ENCODE measurements around the gene SLC15A3.

The SLC15A3 gene

DNA sequence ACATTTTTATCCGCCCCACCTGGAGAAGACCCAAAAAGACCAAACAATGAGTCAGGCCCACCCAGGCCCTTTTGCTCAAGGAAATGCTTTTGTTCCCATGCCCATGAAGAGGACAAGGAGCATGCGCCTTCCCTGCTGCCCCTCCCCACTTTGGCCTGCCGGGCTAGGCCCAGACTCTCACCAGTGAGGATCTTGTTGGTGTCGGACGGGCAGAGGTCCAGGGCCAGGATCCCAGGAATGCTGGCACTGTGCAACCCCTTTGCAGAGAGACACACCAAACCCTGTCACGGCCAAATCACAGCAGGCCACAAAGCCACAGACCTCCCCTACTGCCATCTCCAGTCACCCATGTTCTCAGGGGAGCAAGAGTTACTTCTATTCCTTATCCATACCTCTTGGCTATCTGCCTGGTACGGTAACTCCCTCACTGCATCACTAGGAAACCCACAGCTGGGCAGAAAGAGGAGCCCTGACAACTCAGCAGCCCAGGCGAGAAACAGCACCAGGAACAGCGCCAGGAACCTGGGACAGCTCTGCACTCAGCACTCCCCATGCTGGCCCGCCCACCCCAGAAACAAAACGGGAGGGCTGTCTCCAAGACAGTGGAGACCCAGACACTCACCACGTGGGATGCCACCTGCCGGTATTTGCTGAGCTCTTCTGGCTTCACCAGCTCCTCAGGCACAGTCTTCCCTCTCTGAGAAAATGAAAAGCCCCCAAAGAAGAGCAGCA lies 51.1 kb downstream of the SLC15A3 start:
- H3K36me3 ChIP-seq (ENCODE audit: control insufficient read depth in 2 of 2, insufficient read depth in 1 of 2, low read length in 2 of 2), result peaks cover 15 to 89% of the 10 kb centered on the region in 2 experiments
- TF ChIP-seq, protein P1, sequence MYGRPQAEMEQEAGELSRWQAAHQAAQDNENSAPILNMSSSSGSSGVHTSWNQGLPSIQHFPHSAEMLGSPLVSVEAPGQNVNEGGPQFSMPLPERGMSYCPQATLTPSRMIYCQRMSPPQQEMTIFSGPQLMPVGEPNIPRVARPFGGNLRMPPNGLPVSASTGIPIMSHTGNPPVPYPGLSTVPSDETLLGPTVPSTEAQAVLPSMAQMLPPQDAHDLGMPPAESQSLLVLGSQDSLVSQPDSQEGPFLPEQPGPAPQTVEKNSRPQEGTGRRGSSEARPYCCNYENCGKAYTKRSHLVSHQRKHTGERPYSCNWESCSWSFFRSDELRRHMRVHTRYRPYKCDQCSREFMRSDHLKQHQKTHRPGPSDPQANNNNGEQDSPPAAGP (tag by site-specific recombination; IDR thresholded peaks at IDR 0.05), result no peak
- TF ChIP-seq, protein P2, sequence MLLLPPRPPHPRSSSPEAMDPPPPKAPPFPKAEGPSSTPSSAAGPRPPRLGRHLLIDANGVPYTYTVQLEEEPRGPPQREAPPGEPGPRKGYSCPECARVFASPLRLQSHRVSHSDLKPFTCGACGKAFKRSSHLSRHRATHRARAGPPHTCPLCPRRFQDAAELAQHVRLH (tag by site-specific recombination; IDR thresholded peaks at IDR 0.05), result no peak
- TF ChIP-seq, protein P3, sequence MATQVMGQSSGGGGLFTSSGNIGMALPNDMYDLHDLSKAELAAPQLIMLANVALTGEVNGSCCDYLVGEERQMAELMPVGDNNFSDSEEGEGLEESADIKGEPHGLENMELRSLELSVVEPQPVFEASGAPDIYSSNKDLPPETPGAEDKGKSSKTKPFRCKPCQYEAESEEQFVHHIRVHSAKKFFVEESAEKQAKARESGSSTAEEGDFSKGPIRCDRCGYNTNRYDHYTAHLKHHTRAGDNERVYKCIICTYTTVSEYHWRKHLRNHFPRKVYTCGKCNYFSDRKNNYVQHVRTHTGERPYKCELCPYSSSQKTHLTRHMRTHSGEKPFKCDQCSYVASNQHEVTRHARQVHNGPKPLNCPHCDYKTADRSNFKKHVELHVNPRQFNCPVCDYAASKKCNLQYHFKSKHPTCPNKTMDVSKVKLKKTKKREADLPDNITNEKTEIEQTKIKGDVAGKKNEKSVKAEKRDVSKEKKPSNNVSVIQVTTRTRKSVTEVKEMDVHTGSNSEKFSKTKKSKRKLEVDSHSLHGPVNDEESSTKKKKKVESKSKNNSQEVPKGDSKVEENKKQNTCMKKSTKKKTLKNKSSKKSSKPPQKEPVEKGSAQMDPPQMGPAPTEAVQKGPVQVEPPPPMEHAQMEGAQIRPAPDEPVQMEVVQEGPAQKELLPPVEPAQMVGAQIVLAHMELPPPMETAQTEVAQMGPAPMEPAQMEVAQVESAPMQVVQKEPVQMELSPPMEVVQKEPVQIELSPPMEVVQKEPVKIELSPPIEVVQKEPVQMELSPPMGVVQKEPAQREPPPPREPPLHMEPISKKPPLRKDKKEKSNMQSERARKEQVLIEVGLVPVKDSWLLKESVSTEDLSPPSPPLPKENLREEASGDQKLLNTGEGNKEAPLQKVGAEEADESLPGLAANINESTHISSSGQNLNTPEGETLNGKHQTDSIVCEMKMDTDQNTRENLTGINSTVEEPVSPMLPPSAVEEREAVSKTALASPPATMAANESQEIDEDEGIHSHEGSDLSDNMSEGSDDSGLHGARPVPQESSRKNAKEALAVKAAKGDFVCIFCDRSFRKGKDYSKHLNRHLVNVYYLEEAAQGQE (tag by site-specific recombination; IDR thresholded peaks at IDR 0.05), result peak; percentile 73
- TF ChIP-seq ZFP41 (tag by site-specific recombination; IDR thresholded peaks at IDR 0.05; ENCODE audit: borderline replicate concordance) (no peak), ZNF600 (tag by site-specific recombination; IDR thresholded peaks at IDR 0.05) (no peak), ZNF596 (tag by site-specific recombination; IDR thresholded peaks at IDR 0.05) (no peak)
- TF ChIP-seq, protein P4, sequence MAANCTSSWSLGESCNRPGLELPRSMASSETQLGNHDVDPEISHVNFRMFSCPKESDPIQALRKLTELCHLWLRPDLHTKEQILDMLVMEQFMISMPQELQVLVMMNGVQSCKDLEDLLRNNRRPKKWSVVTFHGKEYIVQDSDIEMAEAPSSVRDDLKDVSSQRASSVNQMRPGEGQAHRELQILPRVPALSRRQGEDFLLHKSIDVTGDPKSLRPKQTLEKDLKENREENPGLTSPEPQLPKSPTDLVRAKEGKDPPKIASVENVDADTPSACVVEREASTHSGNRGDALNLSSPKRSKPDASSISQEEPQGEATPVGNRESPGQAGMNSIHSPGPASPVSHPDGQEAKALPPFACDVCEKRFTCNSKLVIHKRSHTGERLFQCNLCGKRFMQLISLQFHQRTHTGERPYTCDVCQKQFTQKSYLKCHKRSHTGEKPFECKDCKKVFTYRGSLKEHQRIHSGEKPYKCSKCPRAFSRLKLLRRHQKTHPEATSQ (tag by site-specific recombination; IDR thresholded peaks at IDR 0.05), result no peak
- CTCF ChIA-PET, result interaction anchor here (0.8 to 6.3 kb wide), 7 partner anchors 15 to 286 kb away, joined by 3 to 78 read pairs (median 17); partner anchors contain the start of gene TMEM109
- H3K4me3 ChIP-seq (ENCODE audit: low read depth, low read length), result no peak overlapping the region
- no peak overlapping the region for H3K27ac ChIP-seq (ENCODE audit: extremely low read depth, low read depth, low read length)
- POLR2A ChIA-PET, result interaction anchor here (0.8 to 0.9 kb wide), 2 partner anchors 11 to 13 kb away, joined by 3 read pairs; partner anchors contain the start of gene TMEM109
- H3K4me1 ChIP-seq (ENCODE audit: control insufficient read depth, insufficient read depth, low read length), result no peaks in the 10 kb centered on the region; the same call in 1 of the 2 replicates
- H3K9me3 ChIP-seq (ENCODE audit: control insufficient read depth, insufficient read depth, low read depth, low read length), result no peaks in the 10 kb centered on the region

DNA sequence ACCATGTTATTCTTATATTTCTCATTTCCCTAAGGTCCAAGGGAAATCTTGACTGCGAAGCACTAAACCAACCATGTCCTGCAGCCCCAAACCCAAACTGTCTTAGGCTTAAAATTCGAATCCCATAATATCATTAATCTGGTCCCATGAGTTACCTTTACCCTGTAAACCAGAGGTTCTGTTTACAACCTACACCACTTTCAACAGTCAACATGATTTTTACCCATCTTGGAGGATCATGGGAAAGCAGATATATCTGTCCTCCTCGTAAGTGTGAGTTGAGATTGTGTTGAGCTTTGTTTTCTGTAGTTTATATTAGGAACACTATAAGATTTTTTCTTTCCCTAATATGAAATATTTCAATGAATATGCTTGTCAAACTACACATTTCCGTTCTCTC lies 52.0 kb downstream of the SLC15A3 start:
- Histone ChIP-seq H3K4me1 (ENCODE audit: control insufficient read depth, insufficient read depth, low read length) (no peaks in the 10 kb centered on the region; the same call in 1 of the 2 replicates), H3K36me3 (ENCODE audit: control insufficient read depth in 2 of 2, insufficient read depth in 1 of 2, low read length in 2 of 2) (peaks cover 15 to 98% of the 10 kb centered on the region in 2 experiments), H3K9me3 (ENCODE audit: control insufficient read depth, insufficient read depth, low read depth, low read length) (no peaks in the 10 kb centered on the region), H3K4me3 (ENCODE audit: low read depth, low read length) (no peak overlapping the region), H3K27ac (ENCODE audit: extremely low read depth, low read depth, low read length) (no peak overlapping the region)
- ChIA-PET POLR2A (interaction anchor here (0.6 kb wide), 1 partner anchor 14 kb away, joined by 4 read pairs; the partner anchor contains the start of gene TMEM109), CTCF (interaction anchor here (0.6 to 6.3 kb wide), 33 partner anchors 8 to 558 kb away, joined by 3 to 78 read pairs (median 4); partner anchors contain the start of genes TMEM109 and ZP1)
- TF ChIP-seq, protein P5, sequence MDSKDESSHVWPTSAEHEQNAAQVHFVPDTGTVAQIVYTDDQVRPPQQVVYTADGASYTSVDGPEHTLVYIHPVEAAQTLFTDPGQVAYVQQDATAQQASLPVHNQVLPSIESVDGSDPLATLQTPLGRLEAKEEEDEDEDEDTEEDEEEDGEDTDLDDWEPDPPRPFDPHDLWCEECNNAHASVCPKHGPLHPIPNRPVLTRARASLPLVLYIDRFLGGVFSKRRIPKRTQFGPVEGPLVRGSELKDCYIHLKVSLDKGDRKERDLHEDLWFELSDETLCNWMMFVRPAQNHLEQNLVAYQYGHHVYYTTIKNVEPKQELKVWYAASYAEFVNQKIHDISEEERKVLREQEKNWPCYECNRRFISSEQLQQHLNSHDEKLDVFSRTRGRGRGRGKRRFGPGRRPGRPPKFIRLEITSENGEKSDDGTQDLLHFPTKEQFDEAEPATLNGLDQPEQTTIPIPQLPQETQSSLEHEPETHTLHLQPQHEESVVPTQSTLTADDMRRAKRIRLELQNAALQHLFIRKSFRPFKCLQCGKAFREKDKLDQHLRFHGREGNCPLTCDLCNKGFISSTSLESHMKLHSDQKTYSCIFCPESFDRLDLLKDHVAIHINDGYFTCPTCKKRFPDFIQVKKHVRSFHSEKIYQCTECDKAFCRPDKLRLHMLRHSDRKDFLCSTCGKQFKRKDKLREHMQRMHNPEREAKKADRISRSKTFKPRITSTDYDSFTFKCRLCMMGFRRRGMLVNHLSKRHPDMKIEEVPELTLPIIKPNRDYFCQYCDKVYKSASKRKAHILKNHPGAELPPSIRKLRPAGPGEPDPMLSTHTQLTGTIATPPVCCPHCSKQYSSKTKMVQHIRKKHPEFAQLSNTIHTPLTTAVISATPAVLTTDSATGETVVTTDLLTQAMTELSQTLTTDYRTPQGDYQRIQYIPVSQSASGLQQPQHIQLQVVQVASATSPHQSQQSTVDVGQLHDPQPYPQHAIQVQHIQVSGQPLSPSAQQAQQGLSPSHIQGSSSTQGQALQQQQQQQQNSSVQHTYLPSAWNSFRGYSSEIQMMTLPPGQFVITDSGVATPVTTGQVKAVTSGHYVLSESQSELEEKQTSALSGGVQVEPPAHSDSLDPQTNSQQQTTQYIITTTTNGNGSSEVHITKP (tag by site-specific recombination; IDR thresholded peaks at IDR 0.05), result no peak
- no peak for TF ChIP-seq KLF16 (tag by site-specific recombination; IDR thresholded peaks at IDR 0.05)
- TF ChIP-seq, protein P6, sequence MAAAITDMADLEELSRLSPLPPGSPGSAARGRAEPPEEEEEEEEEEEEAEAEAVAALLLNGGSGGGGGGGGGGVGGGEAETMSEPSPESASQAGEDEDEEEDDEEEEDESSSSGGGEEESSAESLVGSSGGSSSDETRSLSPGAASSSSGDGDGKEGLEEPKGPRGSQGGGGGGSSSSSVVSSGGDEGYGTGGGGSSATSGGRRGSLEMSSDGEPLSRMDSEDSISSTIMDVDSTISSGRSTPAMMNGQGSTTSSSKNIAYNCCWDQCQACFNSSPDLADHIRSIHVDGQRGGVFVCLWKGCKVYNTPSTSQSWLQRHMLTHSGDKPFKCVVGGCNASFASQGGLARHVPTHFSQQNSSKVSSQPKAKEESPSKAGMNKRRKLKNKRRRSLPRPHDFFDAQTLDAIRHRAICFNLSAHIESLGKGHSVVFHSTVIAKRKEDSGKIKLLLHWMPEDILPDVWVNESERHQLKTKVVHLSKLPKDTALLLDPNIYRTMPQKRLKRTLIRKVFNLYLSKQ (tag by site-specific recombination; IDR thresholded peaks at IDR 0.05; ENCODE audit: borderline replicate concordance), result no peak
- no peak for TF ChIP-seq ZNF660 (tag by site-specific recombination; IDR thresholded peaks at IDR 0.05)
- TF ChIP-seq ZNF623 (tag by site-specific recombination; IDR thresholded peaks at IDR 0.05), result no peak
- TF ChIP-seq REPIN1 (tag by site-specific recombination; IDR thresholded peaks at IDR 0.05; ENCODE audit: low read depth), result no peak
- TF ChIP-seq ZIC2 (tag by site-specific recombination; IDR thresholded peaks at IDR 0.05), result no peak
- TF ChIP-seq ZNF548 (tag by site-specific recombination; IDR thresholded peaks at IDR 0.05), result no peak
- TF ChIP-seq ZNF324 (tag by site-specific recombination; IDR thresholded peaks at IDR 0.05), result no peak
- TF ChIP-seq ZNF214 (tag by site-specific recombination; IDR thresholded peaks at IDR 0.05; ENCODE audit: borderline replicate concordance), result no peak
- no peak for TF ChIP-seq ZNF707 (tag by site-specific recombination; IDR thresholded peaks at IDR 0.05)
- no peak for TF ChIP-seq ZNF155 (tag by site-specific recombination; IDR thresholded peaks at IDR 0.05)
- no peak for TF ChIP-seq ZXDB (tag by site-specific recombination; IDR thresholded peaks at IDR 0.05)
- no peak for TF ChIP-seq ZNF16 (tag by site-specific recombination; IDR thresholded peaks at IDR 0.05; ENCODE audit: low read depth)
- TF ChIP-seq ZNF561 (tag by site-specific recombination; IDR thresholded peaks at IDR 0.05; ENCODE audit: borderline replicate concordance), result no peak

Data from HEK293 (cell line).